Common myeloid progenitor, CD34-positive (primary cell): ENCODE measurements around the gene RORC. TPM values are rescaled to one million over a fixed set of nuclear protein-coding genes. Genes with fewer than 3 reads are reported as not detected.
"Not testable (repeated sequence)": the region's sequence is repeated elsewhere in the genome, so short reads cannot be mapped to it uniquely, and the experiment has no call there.

Experiments used
- CTCF ChIA-PET: fragments of 350-600 bp; sonication (Branson Sonifier 250); formaldehyde crosslinking; loops from one replicate; lab custom pipeline; 2021; ENCODE audit warnings: antibody characterized with exemption; lab: Charles Lee
- POLR2A ChIA-PET: fragments of 350-600 bp; sonication (Branson Sonifier 250); formaldehyde crosslinking; loops from one replicate; lab custom pipeline; 2021; ENCODE audit warnings: antibody characterized with exemption; lab: Charles Lee
- DNase-seq, 3 donors: peaks; one replicate each; pipeline versions ENCODE4 v3.0.0 to v3.0.0-alpha.2; 2013
- H3K27ac ChIP-seq, 2 experiments: 1 replicate in 1 of 2; 2 replicates in 1 of 2; pipeline ENCODE4 v1.7.0; 2013; ENCODE audit warnings: inconsistent platforms in 2 of 2, low read length in 2 of 2, mild to moderate bottlenecking in 2 of 2, low read depth in 1 of 2, moderate library complexity in 1 of 2; ENCODE audit not compliant: severe bottlenecking in 2 of 2, insufficient read depth in 1 of 2, poor library complexity in 1 of 2
- H3K27me3 ChIP-seq, 5 experiments: replicated peaks in 2 of 5; 1 replicate in 3 of 5; 2 replicates in 2 of 5; pipeline versions ENCODE4 v1.6.1 to v1.7.0; 2013; ENCODE audit warnings: low read length in 4 of 5, mild to moderate bottlenecking in 2 of 5, moderate library complexity in 2 of 5, inconsistent platforms in 1 of 5; ENCODE audit not compliant: insufficient read depth in 5 of 5, control insufficient read depth in 4 of 5
- H3K36me3 ChIP-seq, 4 experiments: 1 replicate in 2 of 4; 2 replicates in 2 of 4; pipeline versions ENCODE4 v1.6.1 to v1.7.0; 2013; ENCODE audit warnings: low read length in 3 of 4, control low read depth in 1 of 4, mild to moderate bottlenecking in 1 of 4; ENCODE audit not compliant: control insufficient read depth in 4 of 4, insufficient read depth in 4 of 4
- H3K4me1 ChIP-seq, 4 experiments: 1 replicate in 3 of 4; 2 replicates in 1 of 4; pipeline versions ENCODE4 v1.6.1 to v1.7.1; 2013; ENCODE audit warnings: low read length in 3 of 4, mild to moderate bottlenecking in 3 of 4, control low read depth in 1 of 4, inconsistent platforms in 1 of 4, moderate library complexity in 1 of 4; ENCODE audit not compliant: control insufficient read depth in 4 of 4, insufficient read depth in 4 of 4; ENCODE audit errors: control extremely low read depth in 1 of 4
- H3K4me3 ChIP-seq, 7 experiments: 1 replicate in 4 of 7; 2 replicates in 3 of 7; pipeline versions ENCODE4 v1.5.1 to v1.7.0; 2013; ENCODE audit warnings: mild to moderate bottlenecking in 7 of 7, low read length in 6 of 7, moderate library complexity in 6 of 7, inconsistent platforms in 2 of 7, low read depth in 2 of 7, control low read depth in 1 of 7; ENCODE audit not compliant: insufficient read depth in 4 of 7, control insufficient read depth in 1 of 7; ENCODE audit errors: extremely low read depth in 1 of 7
- H3K9me3 ChIP-seq, 5 experiments: 1 replicate in 4 of 5; 2 replicates in 1 of 5; pipeline versions ENCODE4 v1.6.1 to v1.7.1; 2013; ENCODE audit warnings: low read length in 4 of 5, mild to moderate bottlenecking in 2 of 5, inconsistent platforms in 1 of 5, low read depth in 1 of 5, moderate library complexity in 1 of 5; ENCODE audit not compliant: control insufficient read depth in 4 of 5, insufficient read depth in 2 of 5; ENCODE audit errors: control extremely low read depth in 1 of 5
- WGBS: methylation state at CpG from one replicate; pipeline ENCODE4 v1.1.5; 2013; ENCODE audit not compliant: insufficient coverage; 5-methylcytosine and 5-hydroxymethylcytosine counted together
- polyA plus RNA-seq: library from polyadenylated mRNA; unstranded; fragments of 120-200 nt; gene quantifications from one replicate; pipeline ENCODE4 v1.2.1, GENCODE V29; 2013

The RORC gene
- polyA plus RNA-seq, result 0.11 TPM

DNA sequence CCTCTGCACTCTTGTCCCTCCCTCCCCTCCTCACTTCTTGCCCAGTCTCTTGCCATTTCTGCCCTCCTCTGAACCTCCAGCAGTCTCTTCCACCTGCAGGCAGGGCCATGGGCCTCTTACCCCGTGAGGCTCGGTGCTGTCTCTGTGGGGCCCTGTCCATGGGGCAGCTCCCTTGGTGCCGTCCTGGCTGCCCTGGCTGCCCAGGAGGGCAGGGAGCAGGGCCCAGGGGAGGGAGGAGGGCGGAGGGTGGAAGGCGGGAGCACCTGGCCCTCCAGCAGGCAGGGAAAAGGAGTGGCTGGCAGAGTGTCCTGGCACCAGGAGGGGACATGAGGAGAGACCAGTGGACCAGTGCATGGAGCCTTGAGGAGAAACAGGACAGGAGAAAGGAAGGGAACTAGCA lies at the start of gene RORC:
RORC (minus strand) TSS at position 198 of the 400 bp plus-strand sequence; CDS start at position 160, 38 bp downstream.
- POLR2A ChIA-PET, result no interaction called here
- DNase-seq, result no peak
- CTCF ChIA-PET, result interaction anchor here (3.9 kb wide), 1 partner anchor 11 kb away, joined by 18 read pairs; no protein-coding TSS in a partner anchor
- peaks cover 7 to 58% (median 44%) of the 10 kb centered on the region in 4 experiments for H3K4me1 ChIP-seq
- no peak within 1 kb of the TSS for H3K4me3 ChIP-seq
- H3K36me3 ChIP-seq, result no peaks in the 10 kb centered on the region
- peaks cover 0 to under 1% (median 0%) of the 10 kb centered on the region in 5 experiments for H3K27me3 ChIP-seq
- H3K27ac ChIP-seq, result no peak within 1 kb of the TSS
- 100% methylated on average over 3 of the region's 5 CpGs for whole genome bisulfite sequencing
- H3K9me3 ChIP-seq, result no peaks in the 10 kb centered on the region

DNA sequence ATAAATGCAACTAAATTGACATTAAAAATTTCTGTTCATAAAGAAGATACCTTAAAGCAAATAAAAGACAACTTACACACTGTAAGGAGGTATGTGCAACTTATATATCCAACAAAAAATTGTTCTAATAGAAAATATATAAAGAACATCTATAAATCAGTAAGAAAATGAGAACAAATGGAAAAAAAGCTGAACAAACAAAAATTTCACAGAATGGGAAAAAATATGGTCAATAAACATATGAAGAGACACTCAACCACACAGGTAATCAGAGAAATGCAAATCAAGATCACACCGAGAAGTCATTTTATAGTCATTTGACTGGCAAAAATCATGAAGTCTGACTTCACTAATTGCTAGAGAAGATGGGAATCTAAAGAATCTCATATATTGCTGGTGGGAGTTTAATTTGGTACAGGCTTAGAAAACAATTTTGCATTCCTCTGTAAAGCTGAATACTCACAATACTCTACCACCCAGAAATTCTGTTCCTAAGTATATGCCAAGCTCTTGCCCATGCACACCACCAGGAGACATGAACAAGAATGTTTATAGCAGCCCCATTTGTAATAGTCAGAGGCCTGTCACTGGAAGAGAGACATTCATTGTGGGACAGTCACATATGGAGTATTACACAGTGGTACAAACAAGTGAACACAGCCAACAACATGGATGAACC lies 44.0 kb upstream of the RORC start:
- WGBS, result no CpG with 5 or more reads among the region's 1 CpG
- CTCF ChIA-PET, result interaction anchor here (1.5 to 3.4 kb wide), 3 partner anchors 11 to 17 kb away, joined by 5 to 11 read pairs (median 7); no protein-coding TSS in a partner anchor
- no peaks in the 10 kb centered on the region for H3K27me3 ChIP-seq
- H3K27ac ChIP-seq, result no peak overlapping the region
- H3K9me3 ChIP-seq, result no peaks in the 10 kb centered on the region
- H3K4me1 ChIP-seq, result peaks cover 0 to 11% (median 9%) of the 10 kb centered on the region in 4 experiments
- peaks cover 3 to 22% (median 13%) of the 10 kb centered on the region in 4 experiments for H3K36me3 ChIP-seq
- H3K4me3 ChIP-seq, result no peak overlapping the region
- DNase-seq, result no peak
- POLR2A ChIA-PET, result no interaction called here

DNA sequence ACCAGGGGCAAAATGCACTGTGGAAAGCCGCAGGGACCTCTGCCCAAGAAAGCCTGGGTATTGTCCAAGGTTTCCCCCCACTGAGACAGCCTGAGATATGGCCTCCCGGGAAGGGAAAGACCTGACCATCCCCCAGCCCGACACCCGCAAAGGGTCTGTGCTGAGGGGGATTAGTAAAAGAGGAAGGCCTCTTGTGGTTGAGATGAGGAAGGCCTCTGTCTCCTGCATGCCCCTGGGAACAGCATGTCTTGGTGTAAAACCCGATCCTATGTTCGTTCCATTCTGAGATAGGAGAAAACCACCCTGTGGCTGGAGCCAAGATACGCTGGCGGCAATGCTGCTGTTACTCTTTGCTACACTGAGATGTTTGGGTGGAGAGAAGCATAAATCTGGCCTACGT lies 41.2 kb upstream of the RORC start:
- POLR2A ChIA-PET, H3K9me3 ChIP-seq, H3K27ac ChIP-seq, H3K4me3 ChIP-seq, H3K27me3 ChIP-seq, CTCF ChIA-PET: not testable (repeated sequence)
- peaks cover 0 to 11% (median 9%) of the 10 kb centered on the region in 4 experiments for H3K4me1 ChIP-seq
- DNase-seq, result peak; percentile 26 to 71 (median 56)
- 0% methylated on average over 2 of the region's 9 CpGs for WGBS
- H3K36me3 ChIP-seq, result peaks cover 3 to 20% (median 9%) of the 10 kb centered on the region in 4 experiments

DNA sequence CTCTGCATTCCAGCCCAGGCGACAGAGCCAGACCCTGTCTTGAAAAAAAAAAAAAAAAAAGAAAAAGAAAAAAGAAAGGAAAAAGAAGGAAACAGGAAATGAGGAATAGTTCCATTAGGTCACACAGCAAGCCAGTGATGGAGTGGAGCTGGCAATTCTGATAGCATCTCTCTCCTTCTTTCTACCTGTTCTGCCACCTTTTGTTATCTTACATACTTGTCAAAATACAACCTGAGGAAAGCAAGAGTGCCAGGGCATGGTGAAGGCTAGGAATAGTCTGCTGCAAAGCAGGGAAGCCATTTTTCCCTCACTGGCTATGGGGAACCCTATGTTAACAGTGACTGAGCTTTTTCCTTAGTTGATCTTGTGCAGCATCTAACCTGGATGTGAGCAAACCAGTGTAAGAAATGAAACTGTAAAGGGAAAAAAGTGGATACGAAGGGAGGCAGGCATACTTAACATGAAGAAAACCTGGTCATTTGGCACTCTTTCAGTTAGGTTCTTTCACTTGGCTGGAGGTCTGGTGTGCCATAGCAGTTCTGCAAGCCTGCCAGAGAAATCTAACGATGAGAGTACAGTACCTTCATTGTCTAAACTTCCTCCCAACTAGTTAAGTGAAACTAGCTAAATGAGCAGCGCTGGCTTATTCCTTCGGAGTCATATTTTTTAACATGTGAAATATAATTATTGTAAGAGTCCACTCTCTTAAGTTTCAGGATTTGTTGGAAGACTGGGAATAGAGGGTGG lies 39.9 kb upstream of the RORC start:
- WGBS, result 92% methylated on average over 2 of the region's 5 CpGs
- no peak overlapping the region for H3K27ac ChIP-seq
- no peaks in the 10 kb centered on the region for H3K27me3 ChIP-seq
- peaks cover 0 to 11% (median 9%) of the 10 kb centered on the region in 4 experiments for H3K4me1 ChIP-seq
- no peak for DNase-seq
- H3K9me3 ChIP-seq, result no peaks in the 10 kb centered on the region
- peaks cover 3 to 15% (median 5%) of the 10 kb centered on the region in 4 experiments for H3K36me3 ChIP-seq
- ChIA-PET POLR2A (no interaction called here), CTCF (interaction anchor here (1.0 to 1.4 kb wide), 3 partner anchors 10 to 13 kb away, joined by 3 to 7 read pairs (median 3); no protein-coding TSS in a partner anchor)
- no peak overlapping the region for H3K4me3 ChIP-seq

GRCh38 chr1:151868486-151868885 lies 36.9 kb upstream of the RORC start:
- DNase-seq, result no peak
- CTCF ChIA-PET, result no interaction called here
- Histone ChIP-seq H3K4me1 (peaks cover 0 to 9% (median 8%) of the 10 kb centered on the region in 4 experiments), H3K9me3 (no peaks in the 10 kb centered on the region), H3K27me3 (no peaks in the 10 kb centered on the region), H3K36me3 (peaks cover 0 to 1% (median under 1%) of the 10 kb centered on the region in 4 experiments), H3K27ac (no peak overlapping the region), H3K4me3 (no peak overlapping the region)
- no CpG with 5 or more reads among the region's 3 CpGs for whole genome bisulfite sequencing
- POLR2A ChIA-PET, result no interaction called here

DNA sequence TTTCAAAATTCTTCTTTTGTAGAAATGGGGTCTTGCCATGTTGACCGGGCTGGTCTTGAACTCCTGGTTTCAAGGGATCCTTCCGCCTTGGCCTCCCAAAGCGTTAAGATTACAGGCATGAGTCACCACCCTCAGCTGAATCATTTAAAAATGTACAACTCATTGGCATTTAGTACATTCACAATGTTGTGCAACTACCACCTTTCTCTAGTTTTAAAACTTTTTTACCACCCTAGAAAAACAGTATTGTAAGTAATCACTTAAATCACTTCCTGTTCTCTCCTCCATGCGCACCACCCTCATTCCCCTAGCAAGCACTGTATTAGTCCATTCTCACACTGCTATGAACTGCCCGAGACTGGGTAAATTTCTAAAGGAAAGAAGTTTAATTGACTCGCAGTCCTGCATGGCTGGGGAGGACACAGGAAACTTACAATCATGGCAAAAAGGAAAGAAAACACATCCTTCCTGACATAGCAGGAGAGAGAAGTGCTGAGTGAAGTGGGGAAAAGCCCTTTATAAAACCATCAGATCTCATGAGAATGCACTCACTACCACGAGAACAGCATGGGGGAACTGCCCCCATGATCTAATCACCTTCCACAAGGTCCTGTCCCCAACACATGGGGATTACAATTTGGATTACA lies 36.3 kb upstream of the RORC start:
- ChIA-PET CTCF (interaction anchor here (1.3 kb wide), 1 partner anchor 9 kb away, joined by 3 read pairs; no protein-coding TSS in a partner anchor), POLR2A (no interaction called here)
- Histone ChIP-seq H3K27ac (no peak overlapping the region), H3K4me1 (peaks cover 0 to 4% (median 3%) of the 10 kb centered on the region in 4 experiments), H3K27me3 (no peaks in the 10 kb centered on the region), H3K4me3 (no peak overlapping the region), H3K36me3 (no peaks in the 10 kb centered on the region), H3K9me3 (no peaks in the 10 kb centered on the region)
- DNase-seq, result peak in 2 of 3 donors; percentile 41 to 47
- 88% methylated on average over 3 of the region's 7 CpGs for WGBS
